Karpas-422 (cell line): ENCODE results near the gene GGA2. TPM values are rescaled to one million over a fixed set of nuclear protein-coding genes. Genes with fewer than 3 reads are reported as not detected.
A peak's percentile ranks its signal among the peaks of the same experiment; 100 is the strongest.
"Not testable (repeated sequence)": the region's sequence is repeated elsewhere in the genome, so short reads cannot be mapped to it uniquely, and the experiment has no call there.

ENCODE experiments used
- DNase-seq: peaks from one replicate; pipeline ENCODE4 v3.0.0-alpha.2; 2015
- H2AFZ ChIP-seq: fragments of 200-600 bp; sonication (generic); 2 replicates; pipeline ENCODE4 v1.6.1; 2014; ENCODE audit warnings: antibody characterized with exemption, low read length, mixed read lengths
- H3K27ac ChIP-seq: fragments of 200-600 bp; sonication (generic); 2 replicates; pipeline ENCODE4 v1.5.1; 2014; ENCODE audit warnings: mild to moderate bottlenecking, low read length, moderate library complexity
- H3K27me3 ChIP-seq: fragments of 200-600 bp; sonication (generic); 2 replicates; pipeline ENCODE4 v1.6.1; 2014; ENCODE audit warnings: low read length, mixed read lengths
- H3K36me3 ChIP-seq: fragments of 200-600 bp; sonication (generic); 2 replicates; pipeline ENCODE4 v1.6.1; 2014; ENCODE audit warnings: low read length, mixed read lengths; ENCODE audit not compliant: insufficient read depth
- H3K4me1 ChIP-seq: fragments of 200-600 bp; sonication (generic); 2 replicates; pipeline ENCODE4 v1.6.1; 2014; ENCODE audit warnings: mild to moderate bottlenecking, low read length, mixed read lengths
- H3K4me2 ChIP-seq: fragments of 200-600 bp; sonication (generic); 2 replicates; pipeline ENCODE4 v1.6.1; 2014; ENCODE audit warnings: low read length, low read depth, mild to moderate bottlenecking; ENCODE audit not compliant: poor library complexity, severe bottlenecking
- H3K4me3 ChIP-seq: fragments of 200-600 bp; sonication (generic); 2 replicates; pipeline ENCODE4 v1.5.1; 2014; ENCODE audit warnings: mild to moderate bottlenecking, antibody characterized with exemption, low read length, mixed read lengths
- H3K79me2 ChIP-seq: fragments of 200-600 bp; sonication (generic); 2 replicates; pipeline ENCODE4 v1.6.1; 2014; ENCODE audit warnings: mild to moderate bottlenecking, low read length, mixed read lengths
- H3K9ac ChIP-seq: fragments of 200-600 bp; sonication (generic); 2 replicates; pipeline ENCODE4 v1.6.0; 2014; ENCODE audit warnings: low read length
- H3K9me2 ChIP-seq: fragments of 200-600 bp; sonication (generic), shearing (Covaris generic); replicated peaks from 2 replicates; pipeline ENCODE4 v1.6.0; 2014; ENCODE audit warnings: mild to moderate bottlenecking, low read length, moderate library complexity; ENCODE audit not compliant: insufficient read depth
- H3K9me3 ChIP-seq: fragments of 300-700, 200-600 bp; sonication (generic); 2 replicates; pipeline ENCODE4 v1.6.1; 2014; ENCODE audit warnings: low read length, mixed read lengths
- H4K20me1 ChIP-seq: fragments of 200-600 bp; sonication (generic); 2 replicates; pipeline ENCODE4 v1.6.1; 2014; ENCODE audit warnings: mild to moderate bottlenecking, antibody characterized with exemption, low read length, low read depth; ENCODE audit not compliant: insufficient read depth
- total RNA-seq: library from RNA; depleted of rRNA; stranded (reverse); fragments of >200 nt; shearing (Covaris generic); gene quantifications from 2 replicates; pipeline ENCODE4 v1.2.3, GENCODE V29; 2014; ENCODE audit warnings: low replicate concordance

Gene GGA2
- total RNA-seq, 1 experiment from 2014 or later, result 109 TPM

- Histone ChIP-seq H3K27me3 (no peaks in the 10 kb centered on the region), H3K4me2 (peak overlapping the region; percentile 56), H3K79me2 (no peaks in the 10 kb centered on the region; the same call in 1 of the 2 replicates), H4K20me1 (no peaks in the 10 kb centered on the region), H3K4me1 (peaks cover 57% of the 10 kb centered on the region), H3K9me2 (no peaks in the 10 kb centered on the region), H3K4me3 (peak overlapping the region; percentile 16; the same call in 1 of the 2 replicates), H3K27ac (peak overlapping the region; percentile 94), H3K9me3 (no peaks in the 10 kb centered on the region), H3K9ac (peak overlapping the region; percentile 30; the same call in 1 of the 2 replicates), H3K36me3 (peaks cover 39% of the 10 kb centered on the region), H2AFZ (no peak overlapping the region)
- peak; percentile 65 for DNase-seq
Observed at GRCh38 chr16:23519282-23519681, 9.0 kb upstream of the GGA2 start.

GRCh38 chr16:23518435-23518891 is 8.2 kb upstream of the GGA2 start:
- Histone ChIP-seq H3K4me3 (peak overlapping the region; percentile 16; the same call in 1 of the 2 replicates), H3K79me2 (no peaks in the 10 kb centered on the region; the same call in 1 of the 2 replicates), H3K9ac (peak overlapping the region; percentile 30), H4K20me1 (no peaks in the 10 kb centered on the region), H3K9me2 (no peaks in the 10 kb centered on the region), H3K27ac (peak overlapping the region; percentile 94), H3K4me1 (peaks cover 57% of the 10 kb centered on the region), H3K36me3 (peaks cover 34% of the 10 kb centered on the region), H3K27me3 (no peaks in the 10 kb centered on the region), H2AFZ (no peak overlapping the region), H3K9me3 (no peaks in the 10 kb centered on the region), H3K4me2 (peak overlapping the region; percentile 56)
- DNase-seq, result peak; percentile 89

- no peak overlapping the region for H3K4me3 ChIP-seq
- H3K36me3 ChIP-seq, result peaks cover 16% of the 10 kb centered on the region
- DNase-seq, result peak; percentile 87
- no peaks in the 10 kb centered on the region for H3K27me3 ChIP-seq
- no peaks in the 10 kb centered on the region for H4K20me1 ChIP-seq
- H3K9me2 ChIP-seq, result no peaks in the 10 kb centered on the region
- H3K9me3 ChIP-seq, result no peaks in the 10 kb centered on the region
- H3K79me2 ChIP-seq, result no peaks in the 10 kb centered on the region; the same call in 1 of the 2 replicates
- peak overlapping the region; percentile 94 for H3K27ac ChIP-seq
- peaks cover 66% of the 10 kb centered on the region for H3K4me1 ChIP-seq
- peak overlapping the region; percentile 31 for H3K4me2 ChIP-seq
- no peak overlapping the region for H2AFZ ChIP-seq
- peak overlapping the region; percentile 46 for H3K9ac ChIP-seq
Observed at GRCh38 chr16:23516366-23517137, 6.3 kb upstream of the GGA2 start.

- Histone ChIP-seq H3K9me3 (no peaks in the 10 kb centered on the region), H3K4me3 (no peak overlapping the region), H2AFZ (no peak overlapping the region), H3K79me2 (no peaks in the 10 kb centered on the region), H3K36me3 (peaks cover 15% of the 10 kb centered on the region), H3K9ac (no peak overlapping the region), H3K27me3 (no peaks in the 10 kb centered on the region), H3K4me1 (peaks cover 66% of the 10 kb centered on the region), H3K27ac (peak overlapping the region; percentile 94), H4K20me1 (no peaks in the 10 kb centered on the region), H3K4me2 (no peak overlapping the region), H3K9me2 (no peaks in the 10 kb centered on the region)
- no peak for DNase-seq
Observed at GRCh38 chr16:23515881-23516280, 5.6 kb upstream of the GGA2 start.

GRCh38 chr16:23514381-23515152 is 4.3 kb upstream of the GGA2 start:
- H3K79me2 ChIP-seq, result peaks cover 9% of the 10 kb centered on the region
- H3K27me3 ChIP-seq, result no peaks in the 10 kb centered on the region
- peaks cover 57% of the 10 kb centered on the region for H3K4me1 ChIP-seq
- H4K20me1 ChIP-seq, result peaks cover 2% of the 10 kb centered on the region
- no peak overlapping the region for H3K9ac ChIP-seq
- H3K4me2 ChIP-seq, result no peak overlapping the region
- DNase-seq, result no peak
- H3K27ac ChIP-seq, result peak overlapping the region; percentile 94
- H2AFZ ChIP-seq, result no peak overlapping the region
- peaks cover 4% of the 10 kb centered on the region for H3K36me3 ChIP-seq
- H3K9me3 ChIP-seq, result no peaks in the 10 kb centered on the region
- no peaks in the 10 kb centered on the region for H3K9me2 ChIP-seq
- no peak overlapping the region for H3K4me3 ChIP-seq

GRCh38 chr16:23512168-23512695 is 1.9 kb upstream of the GGA2 start:
- Histone ChIP-seq H3K4me3 (0 out of 2 replicates have a peak overlapping the region, but pooled peaks have one; percentile 25), H3K4me2 (peak overlapping the region; percentile 69), H3K27me3 (no peaks in the 10 kb centered on the region), H2AFZ (no peak overlapping the region), H3K36me3 (peaks cover 5% of the 10 kb centered on the region), H3K9me2 (no peaks in the 10 kb centered on the region), H3K9ac (peak overlapping the region; percentile 48), H3K4me1 (peaks cover 53% of the 10 kb centered on the region), H3K27ac (peak overlapping the region; percentile 93), H4K20me1 (peaks cover 16% of the 10 kb centered on the region), H3K79me2 (peaks cover 33% of the 10 kb centered on the region), H3K9me3 (no peaks in the 10 kb centered on the region)
- DNase-seq, result no peak

GRCh38 chr16:23511731-23512130 is 1.4 kb upstream of the GGA2 start:
- H3K4me1 ChIP-seq, result peaks cover 55% of the 10 kb centered on the region
- peak overlapping the region; percentile 69 for H3K4me2 ChIP-seq
- peaks cover 21% of the 10 kb centered on the region for H4K20me1 ChIP-seq
- peak overlapping the region; percentile 48 for H3K9ac ChIP-seq
- H3K79me2 ChIP-seq, result peaks cover 38% of the 10 kb centered on the region
- no peak overlapping the region for H2AFZ ChIP-seq
- peak overlapping the region; percentile 27; the same call in 1 of the 2 replicates for H3K4me3 ChIP-seq
- no peaks in the 10 kb centered on the region for H3K9me3 ChIP-seq
- peaks cover 5% of the 10 kb centered on the region for H3K36me3 ChIP-seq
- H3K27me3 ChIP-seq, result no peaks in the 10 kb centered on the region
- H3K27ac ChIP-seq, result peak overlapping the region; percentile 93
- peak; percentile 70 for DNase-seq
- no peaks in the 10 kb centered on the region for H3K9me2 ChIP-seq

GRCh38 chr16:23510915-23511270 is 599 bp upstream of the GGA2 start:
- peaks cover 29% of the 10 kb centered on the region for H4K20me1 ChIP-seq
- not testable (repeated sequence) for DNase-seq, H2AFZ ChIP-seq, H3K9me3 ChIP-seq, H3K9me2 ChIP-seq, H3K27me3 ChIP-seq
- H3K79me2 ChIP-seq, result peaks cover 46% of the 10 kb centered on the region
- peak overlapping the region; percentile 88 for H3K4me2 ChIP-seq
- peak overlapping the region; percentile 92 for H3K9ac ChIP-seq
- H3K36me3 ChIP-seq, result peaks cover 10% of the 10 kb centered on the region
- H3K4me1 ChIP-seq, result peaks cover 57% of the 10 kb centered on the region
- H3K4me3 ChIP-seq, result peak overlapping the region; percentile 99
- H3K27ac ChIP-seq, result peak overlapping the region; percentile 93
